Neural cell (in vitro differentiated cells): ENCODE measurements around the gene ARHGAP24.

ENCODE experiments used
- CTCF ChIP-seq: fragments of 450-650 bp; IDR thresholded peaks from 2 replicates; pipeline ENCODE4 v1.5.1; 2014; ENCODE audit warnings: antibody characterized with exemption, mild to moderate bottlenecking, moderate library complexity; ENCODE audit not compliant: poor library complexity, severe bottlenecking
- EP300 ChIP-seq: fragments of 450-650 bp; conservative IDR thresholded peaks from 2 replicates; pipeline ENCODE4 v1.6.1; 2014; ENCODE audit warnings: antibody characterized with exemption, mild to moderate bottlenecking, moderate library complexity; ENCODE audit not compliant: poor library complexity, severe bottlenecking
- EZH2 ChIP-seq: fragments of 200-600, 300-800 bp; shearing (Covaris generic), sonication (generic); IDR thresholded peaks from 2 replicates; pipeline ENCODE4 v1.6.1; 2014; ENCODE audit warnings: antibody characterized with exemption, low read length, borderline replicate concordance, mild to moderate bottlenecking; ENCODE audit not compliant: insufficient read depth, poor library complexity, severe bottlenecking
- MXI1 ChIP-seq: fragments of 450-650 bp; conservative IDR thresholded peaks from 2 replicates; pipeline ENCODE4 v1.6.1; 2014; ENCODE audit warnings: antibody characterized with exemption, mild to moderate bottlenecking; ENCODE audit not compliant: poor library complexity, severe bottlenecking
- POLR2AphosphoS5 ChIP-seq: IDR thresholded peaks from 2 replicates; pipeline ENCODE4 v1.6.1; 2012
- RAD21 ChIP-seq: fragments of 450-650 bp; conservative IDR thresholded peaks from 2 replicates; pipeline ENCODE4 v1.6.1; 2014; ENCODE audit warnings: antibody characterized with exemption, mild to moderate bottlenecking, moderate library complexity
- SMC3 ChIP-seq: fragments of 450-650 bp; conservative IDR thresholded peaks from 2 replicates; pipeline ENCODE4 v1.6.1; 2014; ENCODE audit warnings: antibody characterized with exemption, mild to moderate bottlenecking, moderate library complexity; ENCODE audit not compliant: poor library complexity
- TAF1 ChIP-seq: IDR thresholded peaks from 2 replicates; pipeline ENCODE4 v1.6.1; 2012; ENCODE audit warnings: low read depth

- no peak for TF ChIP-seq EZH2
- TF ChIP-seq CTCF, result no peak
- TF ChIP-seq TAF1, result no peak
- TF ChIP-seq SMC3, result no peak
- TF ChIP-seq POLR2AphosphoS5, result no peak
- no peak for TF ChIP-seq RAD21
- no peak for TF ChIP-seq EP300
- no peak for TF ChIP-seq MXI1
Observed at GRCh38 chr4:85787133-85787532, 312.2 kb downstream of the ARHGAP24 start.
